Mesendoderm (in vitro differentiated cells): ENCODE data around the gene TTC38.

ENCODE experiments used
- DNase-seq: peaks from one replicate; pipeline ENCODE4 v3.0.0; 2013
- H2AK5ac ChIP-seq: 2 replicates; pipeline ENCODE4 v1.6.1; 2013; ENCODE audit warnings: low read length, inconsistent platforms
- H2BK120ac ChIP-seq: 2 replicates; pipeline ENCODE4 v1.6.1; 2013; ENCODE audit warnings: low read depth, mild to moderate bottlenecking, low read length, moderate library complexity, mixed read lengths
- H2BK15ac ChIP-seq: replicated peaks from 2 replicates; pipeline ENCODE4 v1.6.1; 2013; ENCODE audit warnings: low read depth, mild to moderate bottlenecking, moderate library complexity
- H2BK5ac ChIP-seq: 2 replicates; pipeline ENCODE4 v1.6.1; 2013; ENCODE audit warnings: low read length, inconsistent platforms
- H3K18ac ChIP-seq: 2 replicates; pipeline ENCODE4 v1.6.1; 2013; ENCODE audit warnings: mild to moderate bottlenecking, low read length, mixed read lengths
- H3K23ac ChIP-seq: one replicate; pipeline ENCODE4 v1.6.1; 2013; ENCODE audit warnings: low read length
- H3K27ac ChIP-seq: 2 replicates; pipeline ENCODE4 v1.5.1; 2013; ENCODE audit warnings: low read depth, mild to moderate bottlenecking, inconsistent platforms, low read length, moderate library complexity
- H3K27me3 ChIP-seq: 2 replicates; pipeline ENCODE4 v1.6.1; 2013; ENCODE audit warnings: low read length, control low read depth, mild to moderate bottlenecking, inconsistent platforms; ENCODE audit not compliant: insufficient read depth, poor library complexity
- H3K36me3 ChIP-seq: 2 replicates; pipeline ENCODE4 v1.6.1; 2013; ENCODE audit warnings: low read length, inconsistent platforms; ENCODE audit not compliant: control insufficient read depth, insufficient read depth
- H3K4ac ChIP-seq: one replicate; pipeline ENCODE4 v1.6.1; 2013; ENCODE audit warnings: low read depth, mild to moderate bottlenecking, low read length, moderate library complexity
- H3K4me1 ChIP-seq: 2 replicates; pipeline ENCODE4 v1.6.1; 2013; ENCODE audit warnings: low read depth, low read length, inconsistent platforms; ENCODE audit not compliant: control insufficient read depth
- H3K4me2 ChIP-seq: 2 replicates; pipeline ENCODE4 v1.6.1; 2013; ENCODE audit warnings: low read length
- H3K4me3 ChIP-seq: 2 replicates; pipeline ENCODE4 v1.5.1; 2013; ENCODE audit warnings: mild to moderate bottlenecking, low read length
- H3K56ac ChIP-seq: one replicate; pipeline ENCODE4 v1.6.1; 2013; ENCODE audit warnings: low read length
- H3K79me1 ChIP-seq: 2 replicates; pipeline ENCODE4 v1.6.1; 2013; ENCODE audit warnings: low read length, inconsistent platforms
- H3K79me2 ChIP-seq: 2 replicates; pipeline ENCODE4 v1.6.1; 2013; ENCODE audit warnings: mild to moderate bottlenecking, low read length; ENCODE audit not compliant: control insufficient read depth, insufficient read depth
- H3K9ac ChIP-seq: 2 replicates; pipeline ENCODE4 v1.6.1; 2013; ENCODE audit warnings: low read length, inconsistent platforms
- H4K5ac ChIP-seq: one replicate; pipeline ENCODE4 v1.6.1; 2013; ENCODE audit warnings: low read length
- H4K8ac ChIP-seq: one replicate; pipeline ENCODE4 v1.6.1; 2013; ENCODE audit warnings: low read depth, mild to moderate bottlenecking, control low read depth, low read length, moderate library complexity
- WGBS: extraction: QIAGEN DNeasy Blood & Tissue Kit; methylation state at CpG from one replicate; pipeline ENCODE4 v1.1.7; 2013; ENCODE audit warnings: low lambda C conversion rate, missing lambda C conversion rate; ENCODE audit not compliant: insufficient coverage; ENCODE audit errors: extremely low coverage; 5-methylcytosine and 5-hydroxymethylcytosine counted together

Gene TTC38

DNA sequence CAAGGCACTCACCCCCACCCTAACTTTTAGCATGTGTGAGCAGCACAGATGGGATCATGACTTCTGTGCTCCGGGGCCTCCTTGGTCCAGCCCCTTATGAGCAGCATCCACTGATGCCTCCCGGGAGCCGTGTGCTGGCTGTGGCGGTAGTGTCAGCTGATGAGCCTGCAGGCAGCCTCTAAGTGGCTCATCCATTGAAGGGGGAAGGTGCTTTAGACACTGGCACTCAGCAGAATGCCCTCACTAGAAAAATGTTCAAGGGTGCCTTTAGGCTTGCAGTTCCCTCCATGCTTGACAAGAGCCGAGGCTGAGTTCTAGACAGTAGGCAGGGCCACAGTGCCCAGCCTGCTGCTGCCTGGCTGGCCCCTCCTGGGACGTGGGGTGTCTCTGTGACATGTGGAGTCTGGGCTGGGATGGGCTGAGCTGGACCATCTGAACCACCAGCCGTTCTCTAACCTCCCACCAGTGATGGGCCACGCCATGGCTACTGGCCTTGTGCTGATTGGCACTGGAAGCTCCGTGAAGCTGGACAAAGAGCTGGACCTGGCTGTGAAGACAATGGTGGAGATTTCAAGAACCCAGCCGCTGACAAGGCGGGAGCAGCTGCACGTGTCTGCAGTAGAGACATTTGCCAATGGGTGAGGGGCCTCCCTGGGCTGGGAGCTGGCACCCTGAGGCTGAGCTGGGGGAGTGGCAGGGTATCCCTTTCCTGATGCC lies 5.8 kb downstream of the TTC38 start:
- Histone ChIP-seq H2BK5ac (no peak overlapping the region), H3K18ac (no peak overlapping the region), H3K36me3 (peaks cover 3% of the 10 kb centered on the region), H2AK5ac (no peak overlapping the region), H3K4ac (no peak overlapping the region), H3K56ac (no peak overlapping the region), H3K79me1 (no peaks in the 10 kb centered on the region), H3K79me2 (no peaks in the 10 kb centered on the region), H3K9ac (no peak overlapping the region), H3K27ac (no peak overlapping the region), H4K5ac (no peak overlapping the region), H3K23ac (no peak overlapping the region), H3K4me3 (no peak overlapping the region), H4K8ac (no peak overlapping the region), H2BK120ac (no peak overlapping the region), H3K4me1 (no peaks in the 10 kb centered on the region), H2BK15ac (no peak overlapping the region), H3K27me3 (no peaks in the 10 kb centered on the region), H3K4me2 (no peak overlapping the region)
- no CpG with 5 or more reads among the region's 12 CpGs for WGBS
- no peak for DNase-seq

GRCh38 chr22:46274381-46274780 lies 6.6 kb downstream of the TTC38 start:
- H3K36me3 ChIP-seq, result peaks cover 6% of the 10 kb centered on the region
- H3K79me1 ChIP-seq, result no peaks in the 10 kb centered on the region
- H3K27me3 ChIP-seq, result no peaks in the 10 kb centered on the region
- no peaks in the 10 kb centered on the region for H3K4me1 ChIP-seq
- H3K79me2 ChIP-seq, result no peaks in the 10 kb centered on the region
- H3K27ac ChIP-seq, result no peak overlapping the region
- H3K18ac ChIP-seq, result no peak overlapping the region
- no peak overlapping the region for H3K23ac ChIP-seq
- no CpG with 5 or more reads among the region's 8 CpGs for WGBS
- H2BK120ac ChIP-seq, result no peak overlapping the region
- H3K4me2 ChIP-seq, result no peak overlapping the region
- H3K9ac ChIP-seq, result no peak overlapping the region
- no peak overlapping the region for H2AK5ac ChIP-seq
- H3K4ac ChIP-seq, result no peak overlapping the region
- H3K56ac ChIP-seq, result no peak overlapping the region
- H2BK5ac ChIP-seq, result no peak overlapping the region
- H4K8ac ChIP-seq, result no peak overlapping the region
- H3K4me3 ChIP-seq, result no peak overlapping the region
- no peak overlapping the region for H2BK15ac ChIP-seq
- DNase-seq, result no peak
- no peak overlapping the region for H4K5ac ChIP-seq

DNA sequence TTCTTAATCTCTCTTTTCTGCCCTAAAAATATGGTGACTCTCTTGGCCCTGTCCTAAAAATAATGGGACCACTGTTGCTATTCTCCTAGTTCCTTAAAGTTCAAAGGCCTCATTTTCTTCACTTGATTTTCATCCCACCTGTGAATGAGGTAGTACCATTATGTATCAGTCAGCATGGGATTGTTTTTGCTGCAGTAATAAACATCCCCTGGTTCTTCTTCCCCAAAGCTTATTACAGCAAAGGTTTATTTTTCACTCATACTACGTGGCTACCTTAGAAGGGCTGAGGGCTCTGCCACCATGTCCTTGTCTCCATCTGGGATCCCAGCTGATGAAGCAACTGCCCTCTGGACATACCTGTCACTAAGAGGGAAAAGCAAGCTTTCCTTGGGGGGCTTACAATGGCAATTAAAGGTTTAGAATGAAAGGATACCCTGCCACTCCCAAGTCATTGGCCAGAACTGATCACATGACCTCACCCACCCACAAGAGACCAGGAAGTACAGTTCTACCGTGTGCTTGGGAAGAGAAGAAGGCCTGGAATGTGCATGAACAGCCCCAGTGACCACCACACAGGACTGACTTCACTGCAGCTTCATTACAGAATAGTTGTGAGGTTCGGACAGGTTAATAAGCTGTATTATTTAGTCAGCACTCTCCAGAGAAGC lies 7.8 kb downstream of the TTC38 start:
- Histone ChIP-seq H3K18ac (no peak overlapping the region), H3K79me1 (no peaks in the 10 kb centered on the region), H4K5ac (no peak overlapping the region), H2BK120ac (no peak overlapping the region), H2BK5ac (no peak overlapping the region), H2AK5ac (no peak overlapping the region), H3K4me1 (no peaks in the 10 kb centered on the region), H3K4me3 (no peak overlapping the region), H3K9ac (no peak overlapping the region), H3K27ac (no peak overlapping the region), H3K56ac (no peak overlapping the region), H3K4ac (no peak overlapping the region), H3K23ac (no peak overlapping the region), H4K8ac (no peak overlapping the region), H3K4me2 (no peak overlapping the region), H3K36me3 (peaks cover 8% of the 10 kb centered on the region), H3K79me2 (no peaks in the 10 kb centered on the region), H2BK15ac (no peak overlapping the region), H3K27me3 (no peaks in the 10 kb centered on the region)
- no CpG with 5 or more reads among the region's 3 CpGs for WGBS
- no peak for DNase-seq

GRCh38 chr22:46276563-46276962 lies 8.8 kb downstream of the TTC38 start:
- WGBS, result no CpG with 5 or more reads among the region's 7 CpGs

DNA sequence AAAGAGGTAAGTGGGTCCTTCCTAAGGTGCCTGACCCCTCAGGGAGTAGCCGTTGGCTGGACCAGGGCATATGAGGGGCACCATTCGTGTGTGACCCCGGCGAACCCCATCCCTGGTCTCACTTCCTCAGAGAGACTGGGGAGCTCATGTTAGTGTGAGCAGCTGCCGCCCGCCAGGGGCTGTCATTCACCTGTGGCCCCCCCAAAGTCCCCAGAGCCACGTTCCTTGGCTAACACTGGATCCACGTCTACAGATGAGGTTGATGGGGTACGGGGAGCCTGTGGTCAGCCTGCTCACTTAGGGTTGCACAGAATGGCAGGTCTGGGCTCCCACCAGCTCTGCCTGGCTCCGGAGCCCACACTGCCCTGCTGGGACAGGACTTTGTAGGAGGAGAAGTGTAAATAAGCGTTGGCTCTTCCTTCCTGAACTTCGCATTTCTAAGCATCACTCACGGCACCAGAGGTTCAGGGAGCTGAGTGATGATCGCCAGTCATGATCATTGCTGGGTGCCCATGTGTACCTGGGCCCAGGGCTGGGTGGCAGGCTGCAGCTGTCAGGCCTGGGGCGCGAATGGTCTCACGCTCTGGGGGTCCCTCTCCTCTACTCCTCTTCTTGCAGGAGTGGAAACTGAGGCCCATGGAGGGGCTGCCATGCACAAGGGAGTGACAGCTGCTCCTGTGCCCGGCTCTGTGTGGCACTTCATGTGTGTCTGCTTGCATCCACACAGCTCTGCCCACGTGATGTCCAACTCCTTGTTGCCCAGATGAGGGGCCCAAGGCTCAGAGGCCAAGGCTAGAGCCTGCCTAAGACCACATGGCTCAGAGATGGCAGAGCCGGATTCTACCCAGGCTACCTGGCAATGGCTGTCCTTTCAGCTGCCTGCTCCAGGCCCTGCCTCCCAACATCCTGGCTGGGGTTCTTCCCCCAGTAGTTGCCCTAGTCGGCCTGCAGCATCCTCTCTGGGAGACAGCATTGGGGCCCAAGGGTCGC lies 11.1 kb downstream of the TTC38 start:
- Histone ChIP-seq H3K56ac (no peak overlapping the region), H3K9ac (no peak overlapping the region), H3K79me2 (no peaks in the 10 kb centered on the region), H3K36me3 (peaks cover 8% of the 10 kb centered on the region), H3K23ac (no peak overlapping the region), H4K8ac (no peak overlapping the region), H3K4me1 (no peaks in the 10 kb centered on the region), H3K27ac (no peak overlapping the region), H2BK120ac (no peak overlapping the region), H2BK15ac (no peak overlapping the region), H4K5ac (no peak overlapping the region), H3K4me3 (no peak overlapping the region), H3K18ac (no peak overlapping the region), H3K27me3 (no peaks in the 10 kb centered on the region), H3K79me1 (no peaks in the 10 kb centered on the region), H3K4ac (no peak overlapping the region), H3K4me2 (no peak overlapping the region), H2AK5ac (no peak overlapping the region), H2BK5ac (no peak overlapping the region)
- WGBS, result no CpG with 5 or more reads among the region's 22 CpGs
- DNase-seq, result no peak

More at GRCh38 chr22:46276563-46276962, 8.8 kb downstream of the TTC38 start:
- no peaks in the 10 kb centered on the region for H3K79me2 ChIP-seq
- no peak overlapping the region for H3K4ac ChIP-seq
- H4K5ac ChIP-seq, result no peak overlapping the region
- peaks cover 8% of the 10 kb centered on the region for H3K36me3 ChIP-seq
- no peak overlapping the region for H3K23ac ChIP-seq
- H2AK5ac ChIP-seq, result no peak overlapping the region
- no peak overlapping the region for H3K56ac ChIP-seq
- H3K27ac ChIP-seq, result no peak overlapping the region
- H3K4me3 ChIP-seq, result no peak overlapping the region
- no peak overlapping the region for H3K9ac ChIP-seq
- H3K4me1 ChIP-seq, result no peaks in the 10 kb centered on the region
- no peak overlapping the region for H3K4me2 ChIP-seq
- no peak overlapping the region for H4K8ac ChIP-seq
- H2BK15ac ChIP-seq, result no peak overlapping the region
- no peak overlapping the region for H2BK5ac ChIP-seq
- no peak for DNase-seq
- H3K79me1 ChIP-seq, result no peaks in the 10 kb centered on the region
- no peaks in the 10 kb centered on the region for H3K27me3 ChIP-seq
- no peak overlapping the region for H3K18ac ChIP-seq
- no peak overlapping the region for H2BK120ac ChIP-seq
